Gastroesophageal sphincter (tissue), 3 donors: ENCODE measurements around the gene OR5T2.
"Not testable (repeated sequence)": the region's sequence is repeated elsewhere in the genome, so short reads cannot be mapped to it uniquely, and the experiment has no call there.

Experiments
- CTCF ChIP-seq, 4 experiments: fragments of 200-600 bp in 2 of 4; fragments of 450-650 bp in 2 of 4; sonication (generic) in 1 of 4; IDR thresholded peaks; one replicate each; pipeline ENCODE4 v1.5.1; 2017 to 2019; ENCODE audit warnings: antibody characterized with exemption in 4 of 4, mild to moderate bottlenecking in 2 of 4, moderate library complexity in 2 of 4
- POLR2A ChIP-seq, 2 donors: fragments of 450-650 bp; IDR thresholded peaks; one replicate each; pipeline ENCODE4 v1.6.1; 2017; ENCODE audit warnings: antibody characterized with exemption in 2 of 2, mild to moderate bottlenecking in 2 of 2, moderate library complexity in 1 of 2
- POLR2AphosphoS5 ChIP-seq: sonication (generic); formaldehyde crosslinking; IDR thresholded peaks from one replicate; pipeline ENCODE4 v1.6.1; 2017; ENCODE audit warnings: antibody characterized with exemption

- TF ChIP-seq CTCF (IDR thresholded peaks at IDR 0.05); POLR2A (IDR thresholded peaks at IDR 0.05); POLR2AphosphoS5: not testable (repeated sequence)
Observed at GRCh38 chr11:56219735-56220134, 14.3 kb downstream of the OR5T2 start.
